K562 (cell line): ENCODE measurements around the gene LRMDA.

ENCODE experiments used
- CREBBP ChIP-seq: IDR thresholded peaks from one replicate; pipeline ENCODE4 v1.6.1; 2012; ENCODE audit warnings: low read depth, mild to moderate bottlenecking, control low read depth, inconsistent platforms, low read length
- CSDE1 ChIP-seq, 2 experiments: fragments of 450-650 bp; IDR thresholded peaks; 2 replicates each; pipeline ENCODE4 v1.6.1; 2016; ENCODE audit warnings: mild to moderate bottlenecking in 1 of 2
- ID3 ChIP-seq, 2 experiments: fragments of 250-450 bp in 1 of 2; fragments of 450-650 bp in 1 of 2; sonication (Bioruptor Pico) in 1 of 2; IDR thresholded peaks; 2 replicates each; pipeline versions ENCODE4 v1.6.1 to v1.8.0; 2016 to 2021; ENCODE audit warnings: mild to moderate bottlenecking in 2 of 2, moderate library complexity in 2 of 2, missing compliant biosample characterization in 1 of 2, missing genetic modification characterization in 1 of 2
- MXI1 ChIP-seq: IDR thresholded peaks from 2 replicates; pipeline ENCODE4 v1.6.1; 2011; ENCODE audit warnings: low read depth, mild to moderate bottlenecking, improper control_type of control experiment, low read length
- POLR2A ChIP-seq: fragments of 450-650 bp; conservative IDR thresholded peaks from 2 replicates; pipeline ENCODE4 v1.6.1; 2016
- RBM34 ChIP-seq: fragments of 200-400 bp; formaldehyde crosslinking; IDR thresholded peaks from 2 replicates; pipeline ENCODE4 v1.6.1; 2018; ENCODE audit warnings: low read length, borderline replicate concordance; ENCODE audit not compliant: insufficient read depth
- ZHX1 ChIP-seq: fragments of 150-350 bp; conservative IDR thresholded peaks from 2 replicates; pipeline ENCODE4 v1.6.1; 2014; ENCODE audit warnings: low read length
- ZNF184 ChIP-seq: sonication (generic); formaldehyde crosslinking; IDR thresholded peaks from 2 replicates; pipeline ENCODE4 v1.5.0; 2020; ENCODE audit warnings: missing genetic modification reagents
- ZNF239 ChIP-seq: fragments of 250-450 bp; sonication (Bioruptor Pico); IDR thresholded peaks from 2 replicates; pipeline ENCODE4 v1.4.0; 2020; ENCODE audit warnings: mild to moderate bottlenecking
- ZNF253 ChIP-seq: fragments of 250-450 bp; sonication (Bioruptor Pico); conservative IDR thresholded peaks from 2 replicates; pipeline ENCODE4 v1.6.1; 2021; ENCODE audit warnings: mild to moderate bottlenecking
- ZNF830 ChIP-seq: fragments of 250-450 bp; sonication (Bioruptor Pico); IDR thresholded peaks from 2 replicates; pipeline ENCODE4 v1.5.0; 2021; ENCODE audit warnings: mild to moderate bottlenecking
- TF ChIP-seq, protein P1 (sequence below), 3 experiments: IDR thresholded peaks in 2 of 3; conservative IDR thresholded peaks in 1 of 3; 2 replicates each; pipeline ENCODE4 v1.5.1; 2011 to 2012; ENCODE audit warnings: low read length in 3 of 3, mild to moderate bottlenecking in 3 of 3, control low read depth in 2 of 3, improper control_type of control experiment in 1 of 3, inconsistent platforms in 1 of 3, low read depth in 1 of 3, mixed read lengths in 1 of 3, moderate library complexity in 1 of 3; ENCODE audit not compliant: insufficient read depth in 2 of 3
- TF ChIP-seq, protein P2 (sequence below): sonication (generic); formaldehyde crosslinking; IDR thresholded peaks from 2 replicates; pipeline ENCODE4 v1.8.0; 2023; ENCODE audit warnings: mild to moderate bottlenecking, missing genetic modification reagents

DNA sequence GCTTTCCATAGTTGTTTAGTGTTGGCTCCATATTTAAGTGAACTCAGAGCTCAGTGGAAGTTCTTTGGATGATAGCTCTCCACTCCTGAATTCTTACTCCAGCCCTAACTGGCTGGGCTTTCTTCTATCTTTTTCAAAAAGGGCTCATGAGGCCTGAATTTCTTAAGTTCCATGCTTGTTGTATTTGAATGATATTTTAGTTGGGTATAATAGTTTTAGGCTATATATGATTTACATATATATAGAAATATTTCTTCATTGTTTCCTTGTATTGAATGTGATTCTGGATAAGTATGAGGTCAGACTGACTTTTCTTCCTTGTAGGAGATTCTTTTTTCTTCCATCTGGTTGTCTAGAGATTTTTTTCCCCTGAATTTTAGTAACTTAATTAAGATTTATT, 843.5 kb downstream of the LRMDA start:
- TF ChIP-seq ZNF239 (CRISPR knock-in tag) = no peak
- TF ChIP-seq, protein P1, sequence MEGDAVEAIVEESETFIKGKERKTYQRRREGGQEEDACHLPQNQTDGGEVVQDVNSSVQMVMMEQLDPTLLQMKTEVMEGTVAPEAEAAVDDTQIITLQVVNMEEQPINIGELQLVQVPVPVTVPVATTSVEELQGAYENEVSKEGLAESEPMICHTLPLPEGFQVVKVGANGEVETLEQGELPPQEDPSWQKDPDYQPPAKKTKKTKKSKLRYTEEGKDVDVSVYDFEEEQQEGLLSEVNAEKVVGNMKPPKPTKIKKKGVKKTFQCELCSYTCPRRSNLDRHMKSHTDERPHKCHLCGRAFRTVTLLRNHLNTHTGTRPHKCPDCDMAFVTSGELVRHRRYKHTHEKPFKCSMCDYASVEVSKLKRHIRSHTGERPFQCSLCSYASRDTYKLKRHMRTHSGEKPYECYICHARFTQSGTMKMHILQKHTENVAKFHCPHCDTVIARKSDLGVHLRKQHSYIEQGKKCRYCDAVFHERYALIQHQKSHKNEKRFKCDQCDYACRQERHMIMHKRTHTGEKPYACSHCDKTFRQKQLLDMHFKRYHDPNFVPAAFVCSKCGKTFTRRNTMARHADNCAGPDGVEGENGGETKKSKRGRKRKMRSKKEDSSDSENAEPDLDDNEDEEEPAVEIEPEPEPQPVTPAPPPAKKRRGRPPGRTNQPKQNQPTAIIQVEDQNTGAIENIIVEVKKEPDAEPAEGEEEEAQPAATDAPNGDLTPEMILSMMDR (IDR thresholded peaks at IDR 0.05 in 2 of 3, conservative IDR thresholded peaks at IDR 0.05 in 1 of 3; ENCODE audit: insufficient read depth in 2 of 3, low read depth in 1 of 3, low read length in 3 of 3) = no peak
- no peak for TF ChIP-seq POLR2A
- TF ChIP-seq RBM34 = no peak
- no peak for TF ChIP-seq ZNF830 (CRISPR knock-in tag)
- TF ChIP-seq ZHX1 = no peak
- TF ChIP-seq CREBBP = no peak
- TF ChIP-seq ZNF253 (CRISPR knock-in tag) = no peak
- TF ChIP-seq ID3 (CRISPR knock-in tag; IDR thresholded peaks at IDR 0.05) = no peak
- TF ChIP-seq ID3 (tag; IDR thresholded peaks at IDR 0.05) = no peak
- TF ChIP-seq CSDE1 (IDR thresholded peaks at IDR 0.05) = no peak
- no peak for TF ChIP-seq MXI1
- no peak for TF ChIP-seq ZNF184
- TF ChIP-seq, protein P2, sequence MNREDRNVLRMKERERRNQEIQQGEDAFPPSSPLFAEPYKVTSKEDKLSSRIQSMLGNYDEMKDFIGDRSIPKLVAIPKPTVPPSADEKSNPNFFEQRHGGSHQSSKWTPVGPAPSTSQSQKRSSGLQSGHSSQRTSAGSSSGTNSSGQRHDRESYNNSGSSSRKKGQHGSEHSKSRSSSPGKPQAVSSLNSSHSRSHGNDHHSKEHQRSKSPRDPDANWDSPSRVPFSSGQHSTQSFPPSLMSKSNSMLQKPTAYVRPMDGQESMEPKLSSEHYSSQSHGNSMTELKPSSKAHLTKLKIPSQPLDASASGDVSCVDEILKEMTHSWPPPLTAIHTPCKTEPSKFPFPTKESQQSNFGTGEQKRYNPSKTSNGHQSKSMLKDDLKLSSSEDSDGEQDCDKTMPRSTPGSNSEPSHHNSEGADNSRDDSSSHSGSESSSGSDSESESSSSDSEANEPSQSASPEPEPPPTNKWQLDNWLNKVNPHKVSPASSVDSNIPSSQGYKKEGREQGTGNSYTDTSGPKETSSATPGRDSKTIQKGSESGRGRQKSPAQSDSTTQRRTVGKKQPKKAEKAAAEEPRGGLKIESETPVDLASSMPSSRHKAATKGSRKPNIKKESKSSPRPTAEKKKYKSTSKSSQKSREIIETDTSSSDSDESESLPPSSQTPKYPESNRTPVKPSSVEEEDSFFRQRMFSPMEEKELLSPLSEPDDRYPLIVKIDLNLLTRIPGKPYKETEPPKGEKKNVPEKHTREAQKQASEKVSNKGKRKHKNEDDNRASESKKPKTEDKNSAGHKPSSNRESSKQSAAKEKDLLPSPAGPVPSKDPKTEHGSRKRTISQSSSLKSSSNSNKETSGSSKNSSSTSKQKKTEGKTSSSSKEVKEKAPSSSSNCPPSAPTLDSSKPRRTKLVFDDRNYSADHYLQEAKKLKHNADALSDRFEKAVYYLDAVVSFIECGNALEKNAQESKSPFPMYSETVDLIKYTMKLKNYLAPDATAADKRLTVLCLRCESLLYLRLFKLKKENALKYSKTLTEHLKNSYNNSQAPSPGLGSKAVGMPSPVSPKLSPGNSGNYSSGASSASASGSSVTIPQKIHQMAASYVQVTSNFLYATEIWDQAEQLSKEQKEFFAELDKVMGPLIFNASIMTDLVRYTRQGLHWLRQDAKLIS (CRISPR knock-in tag) = no peak
